ENCODE measurements around the gene CHMP4B. TPM values are rescaled to one million over a fixed set of nuclear protein-coding genes. Genes with fewer than 3 reads are reported as not detected.

Gene CHMP4B
- total RNA-seq: 42.8 TPM

- no peaks in the 10 kb centered on the region for H3K36me3 ChIP-seq
- no peaks in the 10 kb centered on the region for H3K27me3 ChIP-seq
- H3K27ac ChIP-seq: peak within 1 kb of the TSS; percentile 94 to 98
- H3K4me3 ChIP-seq: peak within 1 kb of the TSS; percentile 94 to 99
- peaks cover 4 to 24% of the 10 kb centered on the region in 2 donors for H3K4me1 ChIP-seq
- DNase-seq (ENCODE audit: low spot score in 2 of 2): peak; percentile 98 to 100
- H3K9me3 ChIP-seq: no peaks in the 10 kb centered on the region
- TF ChIP-seq CTCF (IDR thresholded peaks at IDR 0.05): no peak
- intact Hi-C loops (cut with DNase I): loop anchor here (1.0 to 5.0 kb wide), 4 partner anchors 79 to 491 kb away; partner anchors contain the start of genes AHCY, EIF2S2, RALY and ZNF341
Measured at GRCh38 chr20:33810885-33811775, at the start of gene CHMP4B. CHMP4B (plus strand) TSS chr20:33811348; CDS start chr20:33811469, 121 bp downstream.

DNA sequence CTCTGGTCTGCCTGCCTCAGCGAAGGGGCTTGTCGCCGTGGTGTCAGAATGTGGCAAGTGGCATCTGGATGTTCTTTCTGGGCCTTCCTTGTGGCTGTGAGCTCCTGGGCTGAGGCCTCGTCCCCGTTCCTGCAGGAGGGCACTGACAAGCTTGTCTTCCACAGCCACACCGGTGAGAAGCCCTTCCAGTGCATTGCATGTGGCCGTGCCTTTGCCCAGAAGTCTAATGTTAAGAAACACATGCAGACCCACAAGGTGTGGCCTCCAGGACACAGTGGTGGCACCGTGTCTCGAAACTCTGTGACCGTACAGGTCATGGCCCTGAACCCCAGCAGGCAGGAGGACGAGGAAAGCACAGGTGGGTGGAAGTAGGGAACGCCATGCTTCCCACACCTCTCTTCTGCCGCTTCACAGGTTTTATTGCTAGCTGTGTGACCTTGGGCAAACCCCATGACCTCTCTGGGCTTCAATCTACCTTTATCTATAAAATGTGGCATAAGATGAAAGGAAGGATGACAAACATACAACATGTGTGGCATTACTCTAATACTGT, 49.4 kb upstream of the CHMP4B start:
- H3K36me3 ChIP-seq: peaks cover 10 to 31% of the 10 kb centered on the region in 2 donors
- TF ChIP-seq CTCF (IDR thresholded peaks at IDR 0.05): no peak
- H3K27ac ChIP-seq: no peak overlapping the region
- no peaks in the 10 kb centered on the region for H3K9me3 ChIP-seq
- no peaks in the 10 kb centered on the region for H3K27me3 ChIP-seq
- intact Hi-C loops (cut with DNase I): no loop called here
- H3K4me3 ChIP-seq: no peak overlapping the region
- H3K4me1 ChIP-seq: no peaks in the 10 kb centered on the region
- no peak for DNase-seq (ENCODE audit: low spot score in 2 of 2)

DNA sequence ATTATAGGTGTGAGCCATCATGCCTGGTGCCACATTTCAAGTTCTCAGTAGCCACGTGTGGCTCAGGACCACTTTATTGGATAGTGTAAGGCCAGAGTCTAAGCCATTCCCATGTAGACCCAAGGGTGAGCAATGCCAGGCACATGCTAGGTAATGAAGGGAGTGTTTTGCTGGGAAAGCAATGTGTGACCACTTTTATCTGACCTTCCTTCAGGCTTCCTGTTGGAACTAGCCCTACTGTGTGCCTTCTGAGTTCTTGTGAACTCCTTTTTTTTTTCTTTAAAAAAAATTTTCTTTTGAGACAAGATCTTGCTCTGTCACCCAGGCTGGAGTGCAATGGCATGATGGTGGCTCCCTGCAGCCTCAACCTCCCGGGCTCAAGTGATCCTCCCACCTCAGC, 46.0 kb upstream of the CHMP4B start:
- intact Hi-C loops (cut with DNase I): no loop called here

DNA sequence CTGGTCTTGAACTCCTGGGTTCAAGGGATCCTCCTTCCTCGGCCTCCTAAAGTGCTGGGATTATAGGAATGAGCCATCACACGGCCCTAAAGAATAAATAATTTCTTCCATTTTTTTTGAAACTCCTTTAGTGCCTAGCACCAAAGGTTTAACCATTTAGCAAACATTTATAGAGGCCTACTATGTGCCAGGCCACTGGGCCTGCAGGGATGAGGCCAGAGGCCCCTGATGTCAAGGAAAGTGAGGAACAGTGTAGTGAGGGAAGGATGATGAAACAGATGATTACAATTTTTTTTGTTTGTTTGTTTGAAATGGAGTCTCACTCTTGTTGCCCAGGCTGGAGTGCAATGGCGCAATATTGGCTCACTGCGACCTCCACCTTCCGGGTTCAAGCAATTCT, 45.6 kb upstream of the CHMP4B start:
- Histone ChIP-seq H3K9me3 (no peaks in the 10 kb centered on the region), H3K27ac (no peak overlapping the region), H3K36me3 (peaks cover 16 to 20% of the 10 kb centered on the region in 2 donors), H3K4me1 (no peaks in the 10 kb centered on the region), H3K4me3 (no peak overlapping the region), H3K27me3 (no peaks in the 10 kb centered on the region)
- intact Hi-C loops (cut with DNase I): no loop called here
- no peak for DNase-seq (ENCODE audit: low spot score in 2 of 2)
- no peak for TF ChIP-seq CTCF (IDR thresholded peaks at IDR 0.05)

More for the DNA sequence above, 46.0 kb upstream of the CHMP4B start:
- no peaks in the 10 kb centered on the region for H3K9me3 ChIP-seq
- no peaks in the 10 kb centered on the region for H3K27me3 ChIP-seq
- H3K36me3 ChIP-seq: peaks cover 12 to 15% of the 10 kb centered on the region in 2 donors
- no peak overlapping the region for H3K4me3 ChIP-seq
- TF ChIP-seq CTCF (IDR thresholded peaks at IDR 0.05): no peak
- no peak overlapping the region for H3K27ac ChIP-seq
- H3K4me1 ChIP-seq: no peaks in the 10 kb centered on the region
- no peak for DNase-seq (ENCODE audit: low spot score in 2 of 2)

- TF ChIP-seq CTCF (IDR thresholded peaks at IDR 0.05): no peak
- no peak for DNase-seq (ENCODE audit: low spot score in 2 of 2)
- no peaks in the 10 kb centered on the region for H3K9me3 ChIP-seq
- no peaks in the 10 kb centered on the region for H3K4me1 ChIP-seq
- intact Hi-C loops (cut with DNase I): no loop called here
- no peak overlapping the region for H3K27ac ChIP-seq
- H3K27me3 ChIP-seq: no peaks in the 10 kb centered on the region
- H3K36me3 ChIP-seq: peaks cover 14 to 20% of the 10 kb centered on the region in 2 donors
- no peak overlapping the region for H3K4me3 ChIP-seq
Measured at GRCh38 chr20:33766686-33767085, 44.5 kb upstream of the CHMP4B start.

Measured in ascending aorta (tissue), 2 donors.